ENCODE measurements around the gene CWC15. TPM values are rescaled to one million over a fixed set of nuclear protein-coding genes. Genes with fewer than 3 reads are reported as not detected.

The CWC15 gene
- polyA plus RNA-seq, 1 of the 3 experiments (the other 2 are of a cell fraction), result 27.0 TPM

- no peak overlapping the region for H3K4me3 ChIP-seq (ENCODE audit: low read depth in 2 of 2, low read length in 1 of 2)
- POLR2A ChIA-PET, result no interaction called here
- no peaks in the 10 kb centered on the region for H3K27me3 ChIP-seq (ENCODE audit: insufficient read depth)
- no peaks in the 10 kb centered on the region for H4K20me1 ChIP-seq (ENCODE audit: insufficient read depth)
- no peaks in the 10 kb centered on the region for H3K9me2 ChIP-seq
- TF ChIP-seq JUND (IDR thresholded peaks at IDR 0.05) (0 out of 2 replicates have a peak, but pooled peaks have one; percentile 9), FOSL2 (IDR thresholded peaks at IDR 0.05; ENCODE audit: borderline replicate concordance, low read depth) (0 out of 2 replicates have a peak, but pooled peaks have one; percentile 8), SMC3 (IDR thresholded peaks at IDR 0.05; ENCODE audit: low read depth, low read length) (no peak)
- H3K4me2 ChIP-seq, result no peak overlapping the region
- H3F3A ChIP-seq (replicated peaks; ENCODE audit: insufficient read depth), result peaks cover 11% of the 10 kb centered on the region
- H2AFZ ChIP-seq (ENCODE audit: low read depth), result no peak overlapping the region
- H3K9me3 ChIP-seq, result no peaks in the 10 kb centered on the region
- no peak overlapping the region for H3K9ac ChIP-seq
- CTCF ChIA-PET, result interaction anchor here (1.2 to 1.7 kb wide), 2 partner anchors 11 to 335 kb away, joined by 5 to 6 read pairs; no protein-coding TSS in a partner anchor
- WGBS (ENCODE audit: low lambda C conversion rate), result 82% methylated on average over 2 of the region's 2 CpGs
- peaks cover 22 to 25% of the 10 kb centered on the region in 2 experiments for H3K36me3 ChIP-seq (replicated peaks in 1 of 2; ENCODE audit: control insufficient read depth in 1 of 2, insufficient read depth in 2 of 2, low read length in 1 of 2)
- no peak for DNase-seq
- peak overlapping the region in 1 of 2 experiments; percentile 16; a peak in 1 of 4 replicates for H3K27ac ChIP-seq (ENCODE audit: low read depth in 2 of 2, low read length in 1 of 2)
- no peaks in the 10 kb centered on the region for H3K79me2 ChIP-seq (ENCODE audit: insufficient read depth)
- H3K4me1 ChIP-seq (ENCODE audit: control insufficient read depth in 1 of 2, insufficient read depth in 2 of 2, low read depth in 1 of 2, low read length in 1 of 2), result no peaks in the 10 kb centered on the region
Measured at GRCh38 chr11:94958121-94958696, 15.1 kb downstream of the CWC15 start.

GRCh38 chr11:94956963-94957362 lies 16.4 kb downstream of the CWC15 start:
- no peaks in the 10 kb centered on the region for H3K79me2 ChIP-seq (ENCODE audit: insufficient read depth)
- no peaks in the 10 kb centered on the region for H3K27me3 ChIP-seq (ENCODE audit: insufficient read depth)
- H3K4me2 ChIP-seq, result no peak overlapping the region
- H3K9me2 ChIP-seq, result no peaks in the 10 kb centered on the region
- H2AFZ ChIP-seq (ENCODE audit: low read depth), result no peak overlapping the region
- H3K9ac ChIP-seq, result no peak overlapping the region
- H3F3A ChIP-seq (replicated peaks; ENCODE audit: insufficient read depth), result peaks cover 6% of the 10 kb centered on the region
- H3K36me3 ChIP-seq (replicated peaks in 1 of 2; ENCODE audit: control insufficient read depth in 1 of 2, insufficient read depth in 2 of 2, low read length in 1 of 2), result peaks cover 13 to 14% of the 10 kb centered on the region in 2 experiments
- H3K9me3 ChIP-seq, result no peaks in the 10 kb centered on the region
- no peaks in the 10 kb centered on the region for H3K4me1 ChIP-seq (ENCODE audit: control insufficient read depth in 1 of 2, insufficient read depth in 2 of 2, low read depth in 1 of 2, low read length in 1 of 2)
- H3K27ac ChIP-seq (ENCODE audit: low read depth in 2 of 2, low read length in 1 of 2), result no peak overlapping the region
- DNase-seq, result no peak
- ChIA-PET CTCF (interaction anchor here (0.5 to 0.8 kb wide), 2 partner anchors 60 to 1926 kb away, joined by 3 read pairs; no protein-coding TSS in a partner anchor), POLR2A (no interaction called here)
- no peak overlapping the region for H3K4me3 ChIP-seq (ENCODE audit: low read depth in 2 of 2, low read length in 1 of 2)
- TF ChIP-seq RXRA (IDR thresholded peaks at IDR 0.05; ENCODE audit: borderline replicate concordance, low read depth) (no peak), GATA2 (CRISPR knock-in tag; IDR thresholded peaks at IDR 0.05) (no peak), FOXJ3 (CRISPR knock-in tag; IDR thresholded peaks at IDR 0.05) (no peak), SMC3 (IDR thresholded peaks at IDR 0.05; ENCODE audit: low read depth, low read length) (no peak), NFIC (IDR thresholded peaks at IDR 0.05; ENCODE audit: borderline replicate concordance) (no peak), ZBTB33 (IDR thresholded peaks at IDR 0.05; ENCODE audit: borderline replicate concordance, low read depth) (no peak), RAD21 (IDR thresholded peaks at IDR 0.05; ENCODE audit: low read length) (no peak), MAX (IDR thresholded peaks at IDR 0.05; ENCODE audit: low read depth) (no peak), NRF1 (IDR thresholded peaks at IDR 0.05; ENCODE audit: low read depth, low read length) (no peak), EP300 (IDR thresholded peaks at IDR 0.05; ENCODE audit: borderline replicate concordance in 1 of 2, low read depth in 1 of 2, low read length in 1 of 2) (no peak), MXI1 (IDR thresholded peaks at IDR 0.05; ENCODE audit: low read depth, low read length) (no peak), RFX5 (IDR thresholded peaks at IDR 0.05; ENCODE audit: low read length) (no peak), SIN3A (IDR thresholded peaks at IDR 0.05; ENCODE audit: borderline replicate concordance, low read depth, low read length) (no peak)
- H4K20me1 ChIP-seq (ENCODE audit: insufficient read depth), result no peaks in the 10 kb centered on the region
- 55% methylated on average over 4 of the region's 4 CpGs for WGBS (ENCODE audit: low lambda C conversion rate)
